Measurements from ENCODE around the gene NR2F1. TPM values are rescaled to one million over a fixed set of nuclear protein-coding genes. Genes with fewer than 3 reads are reported as not detected.
A peak's percentile ranks its signal among the peaks of the same experiment; 100 is the strongest.

The NR2F1 gene
- total and polyA plus RNA-seq, 2 donors (not counting 1 experiment from before 2014, with no cell fraction given) = not detected

DNA sequence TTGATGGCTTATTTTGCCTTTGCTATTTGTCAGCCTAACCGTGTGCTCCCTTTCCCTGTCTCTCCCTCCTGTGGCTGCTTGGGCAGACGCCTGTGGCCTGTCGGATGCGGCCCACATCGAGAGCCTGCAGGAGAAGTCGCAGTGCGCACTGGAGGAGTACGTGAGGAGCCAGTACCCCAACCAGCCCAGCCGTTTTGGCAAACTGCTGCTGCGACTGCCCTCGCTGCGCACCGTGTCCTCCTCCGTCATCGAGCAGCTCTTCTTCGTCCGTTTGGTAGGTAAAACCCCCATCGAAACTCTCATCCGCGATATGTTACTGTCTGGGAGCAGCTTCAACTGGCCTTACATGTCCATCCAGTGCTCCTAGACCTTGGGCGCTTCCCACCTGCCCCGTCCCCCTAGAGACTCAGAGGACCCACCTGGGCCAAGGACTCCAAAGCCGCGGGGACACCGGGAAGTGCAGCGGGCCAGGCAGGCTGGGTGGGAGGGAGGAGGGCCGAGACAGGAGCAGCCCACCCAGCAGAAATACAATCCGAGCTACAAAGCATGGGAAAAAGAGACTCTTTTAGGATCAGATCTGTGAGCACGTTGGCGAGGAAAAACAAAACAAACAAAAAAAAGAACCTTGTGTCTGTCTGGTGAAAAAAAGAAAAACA is 10.6 kb downstream of the NR2F1 start:
- H3K9ac ChIP-seq (ENCODE audit: low read length) = no peak overlapping the region
- ChIA-PET CTCF (no interaction called here), POLR2A (no interaction called here)
- H4K20me1 ChIP-seq (ENCODE audit: control insufficient read depth, insufficient read depth, low read length, poor library complexity, severe bottlenecking) = no peaks in the 10 kb centered on the region
- peaks cover 80% of the 10 kb centered on the region for H3K27me3 Mint-ChIP-seq
- intact Hi-C loops (cut with micrococcal nuclease) = no loop called here
- H3K4me2 ChIP-seq (replicated peaks; ENCODE audit: low read depth, low read length, poor library complexity, severe bottlenecking) = no peak overlapping the region
- peak; percentile 19 for DNase-seq
- no peak overlapping the region for H3K27ac ChIP-seq (ENCODE audit: low read length in 2 of 2)
- H3K4me1 Mint-ChIP-seq = peaks cover 10% of the 10 kb centered on the region
- H3K79me2 ChIP-seq (ENCODE audit: control insufficient read depth, insufficient read depth, low read length) = no peaks in the 10 kb centered on the region
- peaks cover 4% of the 10 kb centered on the region for H3K9me3 Mint-ChIP-seq (ENCODE audit: insufficient read depth)
- no peak overlapping the region for H3K4me3 ChIP-seq (ENCODE audit: control extremely low read depth in 1 of 5, extremely low read depth in 1 of 5, insufficient read depth in 1 of 5, low read depth in 2 of 5, low read length in 4 of 5)
- TF ChIP-seq, protein P1, sequence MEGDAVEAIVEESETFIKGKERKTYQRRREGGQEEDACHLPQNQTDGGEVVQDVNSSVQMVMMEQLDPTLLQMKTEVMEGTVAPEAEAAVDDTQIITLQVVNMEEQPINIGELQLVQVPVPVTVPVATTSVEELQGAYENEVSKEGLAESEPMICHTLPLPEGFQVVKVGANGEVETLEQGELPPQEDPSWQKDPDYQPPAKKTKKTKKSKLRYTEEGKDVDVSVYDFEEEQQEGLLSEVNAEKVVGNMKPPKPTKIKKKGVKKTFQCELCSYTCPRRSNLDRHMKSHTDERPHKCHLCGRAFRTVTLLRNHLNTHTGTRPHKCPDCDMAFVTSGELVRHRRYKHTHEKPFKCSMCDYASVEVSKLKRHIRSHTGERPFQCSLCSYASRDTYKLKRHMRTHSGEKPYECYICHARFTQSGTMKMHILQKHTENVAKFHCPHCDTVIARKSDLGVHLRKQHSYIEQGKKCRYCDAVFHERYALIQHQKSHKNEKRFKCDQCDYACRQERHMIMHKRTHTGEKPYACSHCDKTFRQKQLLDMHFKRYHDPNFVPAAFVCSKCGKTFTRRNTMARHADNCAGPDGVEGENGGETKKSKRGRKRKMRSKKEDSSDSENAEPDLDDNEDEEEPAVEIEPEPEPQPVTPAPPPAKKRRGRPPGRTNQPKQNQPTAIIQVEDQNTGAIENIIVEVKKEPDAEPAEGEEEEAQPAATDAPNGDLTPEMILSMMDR (IDR thresholded peaks at IDR 0.05) = no peak
- TF ChIP-seq EZH2 (IDR thresholded peaks at IDR 0.05; ENCODE audit: borderline replicate concordance, insufficient read depth, low read depth, low read length, poor library complexity, severe bottlenecking) = no peak
- peaks cover 0 to 97% (median 81%) of the 10 kb centered on the region in 4 experiments for H3K27me3 ChIP-seq (replicated peaks in 1 of 4; ENCODE audit: control extremely low read depth in 1 of 4, control insufficient read depth in 3 of 4, insufficient read depth in 4 of 4, low read length in 3 of 4)
- H2AFZ ChIP-seq (ENCODE audit: insufficient read depth, low read depth, low read length, poor library complexity, severe bottlenecking) = no peak overlapping the region
- no peaks in the 10 kb centered on the region for H3K36me3 ChIP-seq (replicated peaks in 1 of 2; ENCODE audit: control extremely low read depth in 1 of 2, control insufficient read depth in 1 of 2, extremely low read depth in 1 of 2, insufficient read depth in 2 of 2, low read length in 1 of 2)
- WGBS (ENCODE audit: insufficient coverage) = 11% methylated on average over 20 of the region's 30 CpGs
- peaks cover 0 to 49% (median 19%) of the 10 kb centered on the region in 3 donors for H3K9me3 ChIP-seq (ENCODE audit: control extremely low read depth in 1 of 3, control insufficient read depth in 2 of 3, insufficient read depth in 1 of 3, low read length in 2 of 3)
- H3K4me1 ChIP-seq (ENCODE audit: control insufficient read depth in 2 of 2, insufficient read depth in 2 of 2, low read length in 2 of 2) = peaks cover 11 to 34% of the 10 kb centered on the region in 2 donors
- H3K27ac Mint-ChIP-seq = no peak overlapping the region
- H3K4me3 Mint-ChIP-seq = no peak overlapping the region
- no peak for ATAC-seq (ENCODE audit: low read depth)
